Thoracic aorta (tissue), 2 donors: Measurements from ENCODE around the gene RPRD2. TPM values are rescaled to one million over a fixed set of nuclear protein-coding genes. Genes with fewer than 3 reads are reported as not detected.
A peak's percentile ranks its signal among the peaks of the same experiment; 100 is the strongest.

Experiments
- ATAC-seq: fragments of 150-250 bp; one replicate; pipeline ENCODE4 v1.8.0; 2017; ENCODE audit warnings: low read depth; ENCODE audit not compliant: insufficient number of reproducible peaks, low FRiP score
- DNase-seq: peaks from one replicate; pipeline ENCODE4 v3.0.0-alpha.2; 2020; ENCODE audit warnings: low spot score
- H3K27ac ChIP-seq, 2 donors: fragments of 200-600 bp; sonication (generic); 1 replicate in 1 of 2; 2 replicates in 1 of 2; pipeline ENCODE4 v1.5.1; 2016; ENCODE audit warnings: mild to moderate bottlenecking in 2 of 2, moderate library complexity in 2 of 2
- H3K27me3 ChIP-seq: fragments of 200-600 bp; sonication (generic); replicated peaks from 2 replicates; pipeline ENCODE4 v1.6.0; 2016; ENCODE audit warnings: mild to moderate bottlenecking; ENCODE audit not compliant: insufficient read depth
- H3K36me3 ChIP-seq: fragments of 200-600 bp; sonication (generic); one replicate; pipeline ENCODE4 v1.5.1; 2016
- H3K4me1 ChIP-seq, 2 donors: fragments of 200-600 bp; sonication (generic); 1 replicate in 1 of 2; 2 replicates in 1 of 2; pipeline versions ENCODE4 v1.5.1 to v1.6.0; 2016; ENCODE audit warnings: low read depth in 2 of 2, mild to moderate bottlenecking in 1 of 2; ENCODE audit not compliant: control insufficient read depth in 1 of 2
- H3K4me3 ChIP-seq: fragments of 200-600 bp; sonication (generic); 2 replicates; pipeline ENCODE4 v1.5.1; 2016; ENCODE audit warnings: mild to moderate bottlenecking
- H3K9me3 ChIP-seq: fragments of 200-600 bp; sonication (generic); 2 replicates; pipeline ENCODE4 v1.5.1; 2016
- total RNA-seq, 2 donors: library from RNA; depleted of rRNA; stranded (reverse); fragments of >200 nt; gene quantifications; one replicate each; pipeline versions ENCODE4 v1.1.0 to v1.2.3, GENCODE V29; 2016
- TF ChIP-seq, protein P1 (sequence below): fragments of 200-600 bp; sonication (generic); IDR thresholded peaks from one replicate; pipeline ENCODE4 v1.5.1; 2019; ENCODE audit warnings: antibody characterized with exemption

Gene RPRD2
- total RNA-seq, 2 donors from 2014 or later, result 19.5 to 28.4 TPM

DNA sequence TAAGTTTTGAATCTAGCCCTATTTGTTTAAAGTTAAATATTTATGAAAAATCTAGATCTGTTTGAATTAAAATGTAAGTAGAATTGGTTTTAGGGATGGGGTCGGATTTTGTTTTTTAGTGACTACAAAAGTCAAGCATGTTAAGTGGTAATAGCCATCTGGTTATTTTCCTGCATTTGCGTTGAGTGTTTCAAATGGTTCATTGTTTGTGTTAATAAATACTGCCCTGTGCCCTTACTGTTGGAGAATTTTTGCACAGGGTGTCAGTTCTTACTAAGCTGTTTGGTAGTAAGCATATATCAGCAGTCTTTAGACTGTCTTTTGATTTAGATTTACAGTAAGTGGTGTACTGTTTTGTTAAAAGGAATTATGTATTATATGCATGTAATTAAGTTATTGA is 77.2 kb downstream of the RPRD2 start:
- no peak for ATAC-seq
- H3K4me1 ChIP-seq, result no peaks in the 10 kb centered on the region
- no peak overlapping the region for H3K4me3 ChIP-seq
- DNase-seq, result no peak
- H3K36me3 ChIP-seq, result peaks cover 12% of the 10 kb centered on the region
- TF ChIP-seq, protein P1, sequence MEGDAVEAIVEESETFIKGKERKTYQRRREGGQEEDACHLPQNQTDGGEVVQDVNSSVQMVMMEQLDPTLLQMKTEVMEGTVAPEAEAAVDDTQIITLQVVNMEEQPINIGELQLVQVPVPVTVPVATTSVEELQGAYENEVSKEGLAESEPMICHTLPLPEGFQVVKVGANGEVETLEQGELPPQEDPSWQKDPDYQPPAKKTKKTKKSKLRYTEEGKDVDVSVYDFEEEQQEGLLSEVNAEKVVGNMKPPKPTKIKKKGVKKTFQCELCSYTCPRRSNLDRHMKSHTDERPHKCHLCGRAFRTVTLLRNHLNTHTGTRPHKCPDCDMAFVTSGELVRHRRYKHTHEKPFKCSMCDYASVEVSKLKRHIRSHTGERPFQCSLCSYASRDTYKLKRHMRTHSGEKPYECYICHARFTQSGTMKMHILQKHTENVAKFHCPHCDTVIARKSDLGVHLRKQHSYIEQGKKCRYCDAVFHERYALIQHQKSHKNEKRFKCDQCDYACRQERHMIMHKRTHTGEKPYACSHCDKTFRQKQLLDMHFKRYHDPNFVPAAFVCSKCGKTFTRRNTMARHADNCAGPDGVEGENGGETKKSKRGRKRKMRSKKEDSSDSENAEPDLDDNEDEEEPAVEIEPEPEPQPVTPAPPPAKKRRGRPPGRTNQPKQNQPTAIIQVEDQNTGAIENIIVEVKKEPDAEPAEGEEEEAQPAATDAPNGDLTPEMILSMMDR, result no peak
- H3K27ac ChIP-seq, result no peak overlapping the region
- no peaks in the 10 kb centered on the region for H3K27me3 ChIP-seq
- H3K9me3 ChIP-seq, result no peaks in the 10 kb centered on the region

DNA sequence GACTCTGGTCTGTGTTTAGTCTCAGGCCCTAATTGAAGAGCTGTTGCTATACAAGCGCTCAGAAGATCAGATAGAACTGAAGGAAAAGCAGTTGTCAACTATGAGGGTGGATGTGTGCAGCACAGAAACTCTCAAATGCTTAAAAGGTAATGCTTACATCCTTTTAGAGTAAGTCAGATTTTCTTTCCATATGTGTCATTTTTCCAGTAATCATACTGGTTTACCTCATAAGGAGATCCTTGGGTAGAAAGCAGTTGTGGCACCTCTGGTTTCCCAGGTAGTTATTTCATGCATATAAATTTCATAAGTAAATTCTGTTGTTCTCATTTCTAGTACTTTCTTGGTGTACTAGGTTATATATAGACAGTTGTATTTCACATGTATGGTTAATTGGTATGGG is 80.3 kb downstream of the RPRD2 start:
- no peak for ATAC-seq

DNA sequence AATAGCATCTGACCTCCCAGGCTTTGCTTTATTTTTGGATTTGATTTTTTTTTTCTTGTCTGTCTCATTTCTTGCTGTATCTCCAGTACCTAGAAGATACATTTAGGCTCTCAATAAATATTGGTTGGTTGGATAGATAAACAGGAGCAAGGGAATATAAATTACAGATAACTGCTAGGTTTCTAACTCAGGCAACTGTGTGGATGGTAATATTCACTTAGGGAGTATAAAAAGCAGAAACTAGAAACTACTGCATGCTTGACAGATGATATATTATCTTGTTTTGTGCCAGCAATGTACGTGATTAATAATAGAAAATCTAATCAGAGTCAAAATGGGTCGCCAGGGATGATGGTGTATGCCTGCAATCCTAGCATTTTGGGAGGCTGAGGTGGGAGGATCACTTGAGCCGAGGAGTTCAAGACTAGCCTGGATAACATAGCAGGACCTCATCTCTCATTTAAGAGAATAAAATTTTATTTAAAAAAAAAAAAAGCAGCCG is 92.2 kb downstream of the RPRD2 start:
- TF ChIP-seq, protein P1, result no peak
- DNase-seq (no peak), ATAC-seq (no peak)
- Histone ChIP-seq H3K4me1 (no peaks in the 10 kb centered on the region), H3K27me3 (no peaks in the 10 kb centered on the region), H3K36me3 (peaks cover 39% of the 10 kb centered on the region), H3K9me3 (no peaks in the 10 kb centered on the region), H3K4me3 (no peak overlapping the region), H3K27ac (no peak overlapping the region)

More for the DNA sequence above, 80.3 kb downstream of the RPRD2 start:
- no peaks in the 10 kb centered on the region for H3K9me3 ChIP-seq
- no peak overlapping the region for H3K27ac ChIP-seq
- no peaks in the 10 kb centered on the region for H3K4me1 ChIP-seq
- no peak for DNase-seq
- TF ChIP-seq, protein P1, result no peak
- no peak overlapping the region for H3K4me3 ChIP-seq
- peaks cover 34% of the 10 kb centered on the region for H3K36me3 ChIP-seq
- no peaks in the 10 kb centered on the region for H3K27me3 ChIP-seq

DNA sequence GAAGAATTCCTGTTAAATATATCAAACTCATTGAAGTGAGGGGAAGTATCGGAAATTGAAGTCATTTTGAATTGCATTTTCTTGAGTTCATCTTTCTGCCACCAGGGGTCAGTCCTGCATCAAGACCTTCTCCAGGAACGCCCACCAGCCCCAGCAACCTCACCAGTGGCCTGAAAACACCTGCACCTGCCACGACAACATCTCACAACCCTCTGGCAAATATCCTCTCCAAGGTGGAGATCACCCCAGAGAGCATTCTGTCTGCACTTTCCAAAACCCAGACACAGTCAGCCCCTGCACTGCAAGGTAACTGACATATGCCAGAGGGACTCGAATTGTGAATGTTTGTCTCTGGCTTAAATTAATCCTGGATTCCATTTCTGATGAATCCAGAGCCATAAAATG is 100.5 kb downstream of the RPRD2 start:
- TF ChIP-seq, protein P1, result peak; percentile 83
- Histone ChIP-seq H3K36me3 (peaks cover 28% of the 10 kb centered on the region), H3K4me3 (no peak overlapping the region), H3K9me3 (no peaks in the 10 kb centered on the region), H3K27me3 (no peaks in the 10 kb centered on the region), H3K4me1 (peaks cover 0 to 2% of the 10 kb centered on the region in 2 donors), H3K27ac (no peak overlapping the region)
- DNase-seq (peak; percentile 17), ATAC-seq (no peak)

DNA sequence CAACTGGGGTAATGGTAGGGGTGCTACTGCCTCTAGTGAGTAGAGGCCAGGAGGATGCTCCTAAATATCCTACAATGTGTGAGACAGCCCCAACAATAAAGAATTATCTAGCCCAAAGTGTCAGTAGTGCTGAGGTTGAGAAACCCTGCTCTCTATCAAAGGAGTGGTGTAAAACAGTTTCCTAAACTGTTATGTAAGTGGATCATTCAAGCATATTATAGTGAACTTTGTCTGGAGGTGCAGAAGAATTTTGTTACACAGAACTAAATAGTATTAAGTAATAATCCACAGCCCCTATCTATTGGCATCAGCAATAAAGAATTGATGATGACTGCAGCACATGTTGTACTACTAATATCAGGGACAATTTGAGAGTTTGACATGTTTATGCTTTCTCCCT is 103.0 kb downstream of the RPRD2 start:
- Histone ChIP-seq H3K9me3 (no peaks in the 10 kb centered on the region), H3K27me3 (no peaks in the 10 kb centered on the region), H3K4me1 (peaks cover 0 to 4% of the 10 kb centered on the region in 2 donors), H3K4me3 (no peak overlapping the region), H3K36me3 (peaks cover 30% of the 10 kb centered on the region), H3K27ac (no peak overlapping the region)
- TF ChIP-seq, protein P1, result no peak
- DNase-seq, result no peak
- ATAC-seq, result no peak
